Ishikawa (cell line): Measurements from ENCODE around the gene ATG5.

Source experiments
- CEBPB ChIP-seq: IDR thresholded peaks from 2 replicates; pipeline ENCODE4 v1.6.1; 2012
- CREB1 ChIP-seq: IDR thresholded peaks from 2 replicates; pipeline ENCODE4 v1.6.1; 2012; ENCODE audit warnings: low read depth
- EGR1 ChIP-seq: IDR thresholded peaks from 2 replicates; pipeline ENCODE4 v1.6.1; 2012
- EP300 ChIP-seq: IDR thresholded peaks from 2 replicates; pipeline ENCODE4 v1.6.1; 2012; ENCODE audit warnings: borderline replicate concordance
- FOXM1 ChIP-seq: IDR thresholded peaks from 2 replicates; pipeline ENCODE4 v1.6.1; 2012; ENCODE audit warnings: low read depth, borderline replicate concordance
- NFIC ChIP-seq: IDR thresholded peaks from 2 replicates; pipeline ENCODE4 v1.6.1; 2012
- RAD21 ChIP-seq: IDR thresholded peaks from 2 replicates; pipeline ENCODE4 v1.6.1; 2012; ENCODE audit warnings: low read depth
- TAF1 ChIP-seq: IDR thresholded peaks from 2 replicates; pipeline ENCODE4 v1.6.1; 2012; ENCODE audit warnings: low read depth, mild to moderate bottlenecking
- TCF12 ChIP-seq: IDR thresholded peaks from 2 replicates; pipeline ENCODE4 v1.6.1; 2012; ENCODE audit warnings: low read depth
- TEAD4 ChIP-seq: IDR thresholded peaks from 2 replicates; pipeline ENCODE4 v1.6.1; 2012
- USF1 ChIP-seq: IDR thresholded peaks from 2 replicates; pipeline ENCODE4 v1.6.1; 2012
- YY1 ChIP-seq: IDR thresholded peaks from 2 replicates; pipeline ENCODE4 v1.6.1; 2012; ENCODE audit warnings: low read depth
- ZBTB7A ChIP-seq: IDR thresholded peaks from 2 replicates; pipeline ENCODE4 v1.6.1; 2012; ENCODE audit warnings: low read depth
- TF ChIP-seq, protein P1 (sequence below): IDR thresholded peaks from 2 replicates; pipeline ENCODE4 v1.6.1; 2012
- TF ChIP-seq, protein P2 (sequence below): IDR thresholded peaks from 2 replicates; pipeline ENCODE4 v1.6.1; 2012; ENCODE audit warnings: low read depth, mild to moderate bottlenecking

ATG5 gene

DNA sequence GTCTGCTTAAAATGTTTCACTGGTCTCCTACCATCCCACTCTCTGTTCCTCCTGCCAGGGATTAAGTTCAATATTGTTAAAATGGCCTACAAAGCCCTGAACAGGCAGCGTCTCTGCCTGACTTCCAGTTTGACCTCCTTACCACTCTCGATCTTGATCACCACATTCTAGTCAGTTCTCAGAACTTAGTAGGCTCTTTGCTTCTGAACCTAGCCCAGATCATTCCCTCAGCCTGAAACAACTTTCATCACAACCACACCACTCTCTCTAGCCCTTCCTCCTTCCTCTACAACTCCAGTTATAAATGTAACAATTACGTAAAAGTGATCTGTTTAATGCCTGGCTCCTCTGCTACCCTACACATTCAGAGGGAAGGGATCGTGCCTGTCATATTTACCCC, 53.3 kb downstream of the ATG5 start:
- no peak for TF ChIP-seq FOXM1
- no peak for TF ChIP-seq USF1
- no peak for TF ChIP-seq NFIC
- TF ChIP-seq EGR1: no peak
- no peak for TF ChIP-seq EP300
- no peak for TF ChIP-seq CEBPB
- TF ChIP-seq CREB1: no peak
- TF ChIP-seq TAF1: no peak
- TF ChIP-seq ZBTB7A: no peak
- TF ChIP-seq, protein P1, sequence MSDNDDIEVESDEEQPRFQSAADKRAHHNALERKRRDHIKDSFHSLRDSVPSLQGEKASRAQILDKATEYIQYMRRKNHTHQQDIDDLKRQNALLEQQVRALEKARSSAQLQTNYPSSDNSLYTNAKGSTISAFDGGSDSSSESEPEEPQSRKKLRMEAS: no peak
- no peak for TF ChIP-seq TEAD4
- no peak for TF ChIP-seq YY1
- TF ChIP-seq, protein P2, sequence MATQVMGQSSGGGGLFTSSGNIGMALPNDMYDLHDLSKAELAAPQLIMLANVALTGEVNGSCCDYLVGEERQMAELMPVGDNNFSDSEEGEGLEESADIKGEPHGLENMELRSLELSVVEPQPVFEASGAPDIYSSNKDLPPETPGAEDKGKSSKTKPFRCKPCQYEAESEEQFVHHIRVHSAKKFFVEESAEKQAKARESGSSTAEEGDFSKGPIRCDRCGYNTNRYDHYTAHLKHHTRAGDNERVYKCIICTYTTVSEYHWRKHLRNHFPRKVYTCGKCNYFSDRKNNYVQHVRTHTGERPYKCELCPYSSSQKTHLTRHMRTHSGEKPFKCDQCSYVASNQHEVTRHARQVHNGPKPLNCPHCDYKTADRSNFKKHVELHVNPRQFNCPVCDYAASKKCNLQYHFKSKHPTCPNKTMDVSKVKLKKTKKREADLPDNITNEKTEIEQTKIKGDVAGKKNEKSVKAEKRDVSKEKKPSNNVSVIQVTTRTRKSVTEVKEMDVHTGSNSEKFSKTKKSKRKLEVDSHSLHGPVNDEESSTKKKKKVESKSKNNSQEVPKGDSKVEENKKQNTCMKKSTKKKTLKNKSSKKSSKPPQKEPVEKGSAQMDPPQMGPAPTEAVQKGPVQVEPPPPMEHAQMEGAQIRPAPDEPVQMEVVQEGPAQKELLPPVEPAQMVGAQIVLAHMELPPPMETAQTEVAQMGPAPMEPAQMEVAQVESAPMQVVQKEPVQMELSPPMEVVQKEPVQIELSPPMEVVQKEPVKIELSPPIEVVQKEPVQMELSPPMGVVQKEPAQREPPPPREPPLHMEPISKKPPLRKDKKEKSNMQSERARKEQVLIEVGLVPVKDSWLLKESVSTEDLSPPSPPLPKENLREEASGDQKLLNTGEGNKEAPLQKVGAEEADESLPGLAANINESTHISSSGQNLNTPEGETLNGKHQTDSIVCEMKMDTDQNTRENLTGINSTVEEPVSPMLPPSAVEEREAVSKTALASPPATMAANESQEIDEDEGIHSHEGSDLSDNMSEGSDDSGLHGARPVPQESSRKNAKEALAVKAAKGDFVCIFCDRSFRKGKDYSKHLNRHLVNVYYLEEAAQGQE: no peak

GRCh38 chr6:106270414-106270813, 55.1 kb downstream of the ATG5 start:
- no peak for TF ChIP-seq TEAD4
- TF ChIP-seq, protein P2: no peak

- TF ChIP-seq USF1: no peak
- TF ChIP-seq, protein P2: no peak
- no peak for TF ChIP-seq NFIC
- TF ChIP-seq TCF12: no peak
- TF ChIP-seq CREB1: no peak
- TF ChIP-seq EGR1: no peak
- no peak for TF ChIP-seq YY1
- no peak for TF ChIP-seq FOXM1
- TF ChIP-seq, protein P1: no peak
Observed at GRCh38 chr6:106258726-106259125, 66.8 kb downstream of the ATG5 start.

DNA sequence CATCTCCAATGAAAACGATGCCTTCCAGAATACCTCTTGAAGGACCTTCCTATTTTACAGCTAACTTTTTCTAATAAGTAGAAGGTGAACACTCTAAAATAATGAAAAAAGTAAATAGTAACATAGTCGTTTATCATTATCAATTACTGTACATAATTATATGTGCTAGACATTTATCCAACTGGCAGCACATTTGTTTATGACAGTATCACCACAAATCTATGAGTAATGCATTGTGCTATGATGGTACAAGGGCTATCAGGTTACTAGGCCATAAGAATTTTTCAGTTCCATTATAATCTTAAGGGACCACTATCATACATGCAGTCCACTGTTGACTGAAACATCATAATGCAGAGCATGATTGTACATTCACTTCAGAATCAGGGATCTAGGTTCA, 68.4 kb downstream of the ATG5 start:
- TF ChIP-seq NFIC (no peak), ZBTB7A (no peak), EP300 (no peak), FOXM1 (no peak), EGR1 (no peak), CREB1 (no peak), YY1 (no peak), RAD21 (no peak), CEBPB (no peak)
- TF ChIP-seq, protein P1: no peak
- TF ChIP-seq, protein P2: no peak
